CD4-positive, alpha-beta T cell (primary cell): Measurements from ENCODE around the gene SHLD2. TPM values are rescaled to one million over a fixed set of nuclear protein-coding genes. Genes with fewer than 3 reads are reported as not detected.
"Not testable (repeated sequence)": the region's sequence is repeated elsewhere in the genome, so short reads cannot be mapped to it uniquely, and the experiment has no call there.

ENCODE experiments used
- ATAC-seq: fragments of 200-7000 bp; cut with Tn5 transposase; one replicate; pipeline ENCODE4 v1.10.0; 2022; ENCODE audit warnings: mild to moderate bottlenecking; ENCODE audit not compliant: poor library complexity
- CTCF ChIA-PET: fragments of 350-600 bp; sonication (Branson Sonifier 250); formaldehyde crosslinking; loops from one replicate; lab custom pipeline; 2021; ENCODE audit warnings: antibody characterized with exemption, inconsistent platforms; lab: Charles Lee
- POLR2A ChIA-PET: fragments of 350-600 bp; sonication (Branson Sonifier 250); formaldehyde crosslinking; loops from one replicate; lab custom pipeline; 2021; ENCODE audit warnings: antibody characterized with exemption, inconsistent platforms; lab: Charles Lee
- DNase-seq, 14 experiments: peaks; one replicate each; pipeline ENCODE4 v3.0.0-alpha.2; 2013 to 2020; ENCODE audit warnings: mixed read lengths in 2 of 14
- H3K27ac ChIP-seq, 2 donors: one replicate each; pipeline versions ENCODE4 v1.5.1 to v1.7.0; 2013; ENCODE audit warnings: low read length in 2 of 2, low read depth in 1 of 2, mild to moderate bottlenecking in 1 of 2
- H3K27me3 ChIP-seq, 2 experiments: 1 replicate in 1 of 2; 2 replicates in 1 of 2; pipeline versions ENCODE4 v1.6.1 to v1.7.0; 2013; ENCODE audit warnings: low read length in 2 of 2, control low read depth in 1 of 2, mild to moderate bottlenecking in 1 of 2, moderate library complexity in 1 of 2; ENCODE audit not compliant: insufficient read depth in 2 of 2, control insufficient read depth in 1 of 2
- H3K36me3 ChIP-seq: one replicate; pipeline ENCODE4 v1.6.1; 2013; ENCODE audit warnings: low read length, control low read depth; ENCODE audit not compliant: insufficient read depth
- H3K4me1 ChIP-seq: one replicate; pipeline ENCODE4 v1.6.1; 2013; ENCODE audit warnings: low read length, control low read depth; ENCODE audit not compliant: insufficient read depth
- H3K4me3 ChIP-seq: one replicate; pipeline ENCODE4 v1.5.1; 2013; ENCODE audit warnings: mild to moderate bottlenecking, low read length, moderate library complexity
- H3K9me3 ChIP-seq, 2 experiments: 1 replicate in 1 of 2; 2 replicates in 1 of 2; pipeline versions ENCODE4 v1.6.1 to v1.7.0; 2013; ENCODE audit warnings: low read length in 2 of 2, mild to moderate bottlenecking in 2 of 2, control low read depth in 1 of 2, moderate library complexity in 1 of 2; ENCODE audit not compliant: control insufficient read depth in 1 of 2, insufficient read depth in 1 of 2
- H3K27ac Mint-ChIP-seq: one replicate; pipeline ENCODE4 v1.8.0; 2020; ENCODE audit warnings: mixed read lengths
- H3K27me3 Mint-ChIP-seq: one replicate; pipeline ENCODE4 v1.8.0; 2021; ENCODE audit warnings: mixed read lengths
- H3K36me3 Mint-ChIP-seq: one replicate; pipeline ENCODE4 v1.8.0; 2021; ENCODE audit warnings: low read depth, mixed read lengths
- H3K4me1 Mint-ChIP-seq: one replicate; pipeline ENCODE4 v1.8.0; 2021; ENCODE audit warnings: low read depth, mixed read lengths
- H3K4me3 Mint-ChIP-seq: one replicate; pipeline ENCODE4 v1.8.0; 2020; ENCODE audit warnings: mild to moderate bottlenecking, mixed read lengths
- H3K9me3 Mint-ChIP-seq: one replicate; pipeline ENCODE4 v1.8.0; 2020; ENCODE audit warnings: mixed read lengths
- CTCF ChIP-seq: fragments of 200-600 bp; IDR thresholded peaks from one replicate; pipeline ENCODE4 v1.8.0; 2022; ENCODE audit warnings: antibody characterized with exemption, mild to moderate bottlenecking
- intact Hi-C, 2 experiments: fragments of 100-400 bp; cut with DNase I in 1 of 2; cut with micrococcal nuclease in 1 of 2; formaldehyde crosslinking; loops; one replicate each; pipeline versions ENCODE4 v1.15.1 to v1.9.0; 2023 to 2025; cut with DNase I, micrococcal nuclease
- total RNA-seq, 174 experiments: library from RNA in 2 of 174; stranded (reverse) in 2 of 174; gene quantifications; one replicate each; pipeline ENCODE4 v1.2.3 and lab custom pipeline; 2021 to 2026

Gene SHLD2
- total RNA-seq, 2 experiments from 2014 or later: 20.6 to 23.0 TPM

GRCh38 chr10:87149020-87149609 is 54.1 kb downstream of the SHLD2 start:
- H3K27me3 ChIP-seq, H3K27me3 Mint-ChIP-seq, CTCF ChIA-PET, H3K9me3 Mint-ChIP-seq, H3K4me1 Mint-ChIP-seq, H3K9me3 ChIP-seq, POLR2A ChIA-PET, H3K4me3 ChIP-seq, H3K36me3 Mint-ChIP-seq, H3K4me3 Mint-ChIP-seq, H3K36me3 ChIP-seq, H3K4me1 ChIP-seq, H3K27ac ChIP-seq, DNase-seq, H3K27ac Mint-ChIP-seq: not testable (repeated sequence)
- peak; percentile 51 for ATAC-seq
- intact Hi-C loops: loop anchor here in 1 of 2 experiments (10.0 kb wide), 1 partner anchor 464 kb away; no protein-coding TSS in a partner anchor
- TF ChIP-seq CTCF: peak; percentile 39

GRCh38 chr10:87151516-87151915 is 56.5 kb downstream of the SHLD2 start:
- H3K4me1 ChIP-seq, H3K27me3 Mint-ChIP-seq, ATAC-seq, H3K36me3 Mint-ChIP-seq, H3K9me3 Mint-ChIP-seq, H3K9me3 ChIP-seq, H3K4me3 Mint-ChIP-seq, CTCF ChIA-PET, DNase-seq, H3K27ac ChIP-seq, H3K4me3 ChIP-seq, H3K27ac Mint-ChIP-seq, H3K36me3 ChIP-seq, H3K27me3 ChIP-seq, POLR2A ChIA-PET, H3K4me1 Mint-ChIP-seq: not testable (repeated sequence)
- intact Hi-C loops: loop anchor here in 1 of 2 experiments (5.0 kb wide), 1 partner anchor 214 kb away; no protein-coding TSS in a partner anchor

GRCh38 chr10:87156841-87157240 is 61.8 kb downstream of the SHLD2 start:
- H3K27me3 Mint-ChIP-seq, H3K27ac Mint-ChIP-seq, H3K4me1 Mint-ChIP-seq, CTCF ChIA-PET, H3K36me3 ChIP-seq, H3K4me1 ChIP-seq, H3K9me3 Mint-ChIP-seq, DNase-seq, H3K9me3 ChIP-seq, POLR2A ChIA-PET, H3K27ac ChIP-seq, intact Hi-C loops, H3K4me3 ChIP-seq, H3K27me3 ChIP-seq, ATAC-seq, H3K4me3 Mint-ChIP-seq: not testable (repeated sequence)
- peaks cover 11% of the 10 kb centered on the region for H3K36me3 Mint-ChIP-seq

- intact Hi-C loops, H3K4me3 ChIP-seq, CTCF ChIA-PET, H3K27me3 Mint-ChIP-seq, H3K27ac Mint-ChIP-seq, H3K4me1 ChIP-seq, H3K27ac ChIP-seq, H3K27me3 ChIP-seq, H3K36me3 ChIP-seq, H3K4me3 Mint-ChIP-seq, ATAC-seq, H3K9me3 ChIP-seq, POLR2A ChIA-PET, DNase-seq, H3K9me3 Mint-ChIP-seq, H3K4me1 Mint-ChIP-seq: not testable (repeated sequence)
- H3K36me3 Mint-ChIP-seq: peaks cover 16% of the 10 kb centered on the region
These were observed 62.8 kb downstream of the SHLD2 start for GRCh38 chr10:87157821-87158220.

- H3K36me3 Mint-ChIP-seq: peaks cover 28% of the 10 kb centered on the region
- H3K4me3 Mint-ChIP-seq, H3K4me3 ChIP-seq, ATAC-seq, POLR2A ChIA-PET, H3K4me1 Mint-ChIP-seq, H3K9me3 ChIP-seq, H3K27me3 ChIP-seq, H3K27ac ChIP-seq, DNase-seq, H3K27ac Mint-ChIP-seq, intact Hi-C loops, H3K4me1 ChIP-seq, CTCF ChIA-PET, H3K36me3 ChIP-seq, H3K9me3 Mint-ChIP-seq, H3K27me3 Mint-ChIP-seq: not testable (repeated sequence)
These were observed 67.8 kb downstream of the SHLD2 start for GRCh38 chr10:87162703-87163293.

- H3K4me1 Mint-ChIP-seq, H3K4me1 ChIP-seq, H3K4me3 ChIP-seq, intact Hi-C loops, DNase-seq, ATAC-seq, H3K36me3 ChIP-seq, POLR2A ChIA-PET, H3K27ac Mint-ChIP-seq, H3K4me3 Mint-ChIP-seq, CTCF ChIA-PET, H3K9me3 Mint-ChIP-seq, H3K27ac ChIP-seq, H3K9me3 ChIP-seq, H3K27me3 Mint-ChIP-seq, H3K27me3 ChIP-seq: not testable (repeated sequence)
- H3K36me3 Mint-ChIP-seq: peaks cover 25% of the 10 kb centered on the region
These were observed 68.4 kb downstream of the SHLD2 start for GRCh38 chr10:87163414-87163813.
